HPDE6-E6E7 (cell line): ENCODE results near the gene INVS.
"Not testable (repeated sequence)": the region's sequence is repeated elsewhere in the genome, so short reads cannot be mapped to it uniquely, and the experiment has no call there.

ENCODE experiments used
- DNase-seq: peaks from one replicate; pipeline ENCODE4 v3.0.0; 2011; ENCODE audit warnings: missing footprints; ENCODE audit errors: extremely low spot score

INVS gene, protein sequence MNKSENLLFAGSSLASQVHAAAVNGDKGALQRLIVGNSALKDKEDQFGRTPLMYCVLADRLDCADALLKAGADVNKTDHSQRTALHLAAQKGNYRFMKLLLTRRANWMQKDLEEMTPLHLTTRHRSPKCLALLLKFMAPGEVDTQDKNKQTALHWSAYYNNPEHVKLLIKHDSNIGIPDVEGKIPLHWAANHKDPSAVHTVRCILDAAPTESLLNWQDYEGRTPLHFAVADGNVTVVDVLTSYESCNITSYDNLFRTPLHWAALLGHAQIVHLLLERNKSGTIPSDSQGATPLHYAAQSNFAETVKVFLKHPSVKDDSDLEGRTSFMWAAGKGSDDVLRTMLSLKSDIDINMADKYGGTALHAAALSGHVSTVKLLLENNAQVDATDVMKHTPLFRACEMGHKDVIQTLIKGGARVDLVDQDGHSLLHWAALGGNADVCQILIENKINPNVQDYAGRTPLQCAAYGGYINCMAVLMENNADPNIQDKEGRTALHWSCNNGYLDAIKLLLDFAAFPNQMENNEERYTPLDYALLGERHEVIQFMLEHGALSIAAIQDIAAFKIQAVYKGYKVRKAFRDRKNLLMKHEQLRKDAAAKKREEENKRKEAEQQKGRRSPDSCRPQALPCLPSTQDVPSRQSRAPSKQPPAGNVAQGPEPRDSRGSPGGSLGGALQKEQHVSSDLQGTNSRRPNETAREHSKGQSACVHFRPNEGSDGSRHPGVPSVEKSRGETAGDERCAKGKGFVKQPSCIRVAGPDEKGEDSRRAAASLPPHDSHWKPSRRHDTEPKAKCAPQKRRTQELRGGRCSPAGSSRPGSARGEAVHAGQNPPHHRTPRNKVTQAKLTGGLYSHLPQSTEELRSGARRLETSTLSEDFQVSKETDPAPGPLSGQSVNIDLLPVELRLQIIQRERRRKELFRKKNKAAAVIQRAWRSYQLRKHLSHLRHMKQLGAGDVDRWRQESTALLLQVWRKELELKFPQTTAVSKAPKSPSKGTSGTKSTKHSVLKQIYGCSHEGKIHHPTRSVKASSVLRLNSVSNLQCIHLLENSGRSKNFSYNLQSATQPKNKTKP

DNA sequence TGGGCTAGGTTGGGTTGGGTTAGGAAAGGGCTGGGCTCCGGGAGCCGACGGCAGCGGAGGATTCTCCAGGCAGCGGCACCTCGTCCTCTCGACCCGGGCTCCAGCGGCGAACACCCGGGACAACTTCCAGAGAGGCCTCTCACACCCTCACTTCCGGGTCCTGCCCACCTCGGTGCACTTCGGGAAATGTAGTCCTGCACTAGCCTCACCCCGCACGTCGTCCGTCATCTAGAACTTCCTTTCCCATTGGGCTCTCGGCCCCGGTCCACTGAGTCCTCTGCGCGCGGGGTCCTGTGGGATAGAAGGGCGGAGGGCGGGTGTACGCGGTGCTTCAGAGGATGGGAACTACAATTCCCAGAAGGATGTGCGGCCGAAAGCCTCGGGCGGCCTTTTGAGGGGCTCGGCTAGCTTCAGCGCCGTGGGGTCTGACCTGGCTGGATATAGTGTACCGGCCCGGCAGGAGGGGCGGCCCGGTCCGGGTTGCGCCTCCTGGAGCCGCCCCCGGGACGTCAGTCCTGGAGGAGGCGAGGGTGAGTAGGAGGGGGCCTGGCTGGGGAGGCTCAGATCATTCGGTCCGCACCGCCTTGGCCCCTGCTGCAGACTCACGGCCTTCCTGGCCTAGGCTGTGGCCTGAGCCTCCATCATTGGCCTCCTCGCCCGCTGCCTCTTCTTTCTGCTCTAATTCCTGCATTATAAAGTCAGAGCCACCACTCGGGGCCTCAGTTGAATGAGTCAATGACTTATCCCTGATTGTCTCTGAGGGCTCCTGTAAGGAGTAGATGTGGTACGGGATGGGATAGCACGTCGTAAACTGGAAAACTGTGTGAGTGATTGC is at the start of gene INVS, which contains the start of gene ERP44:
Gene INVS, plus strand, starts transcription at position 357 of the 835 bp plus-strand sequence. CDS start 5,279 bp downstream, outside the sequence.
Gene ERP44, minus strand, starts transcription at position 114 of the 835 bp plus-strand sequence. CDS start 160 bp downstream, outside the sequence.
- peak; percentile 95 for DNase-seq

DNA sequence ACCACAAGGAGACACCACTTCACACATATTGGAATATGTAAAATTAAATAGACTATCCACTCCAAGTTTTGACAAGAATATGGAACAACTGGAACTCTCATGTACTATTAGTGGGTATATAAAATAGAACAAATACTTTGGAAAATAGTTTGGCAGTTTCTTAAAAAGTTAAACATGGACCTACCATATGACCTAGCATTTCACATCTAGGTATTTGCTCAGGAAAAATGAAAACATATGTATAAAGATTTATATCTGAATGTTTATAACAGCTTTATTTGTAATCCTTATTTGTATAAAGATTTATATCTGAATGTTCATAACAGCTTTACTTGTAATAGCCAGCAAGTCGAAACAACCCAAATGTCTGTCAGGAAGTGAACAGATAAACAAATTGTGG is 49.5 kb upstream of the INVS start:
- DNase-seq: no peak

DNA sequence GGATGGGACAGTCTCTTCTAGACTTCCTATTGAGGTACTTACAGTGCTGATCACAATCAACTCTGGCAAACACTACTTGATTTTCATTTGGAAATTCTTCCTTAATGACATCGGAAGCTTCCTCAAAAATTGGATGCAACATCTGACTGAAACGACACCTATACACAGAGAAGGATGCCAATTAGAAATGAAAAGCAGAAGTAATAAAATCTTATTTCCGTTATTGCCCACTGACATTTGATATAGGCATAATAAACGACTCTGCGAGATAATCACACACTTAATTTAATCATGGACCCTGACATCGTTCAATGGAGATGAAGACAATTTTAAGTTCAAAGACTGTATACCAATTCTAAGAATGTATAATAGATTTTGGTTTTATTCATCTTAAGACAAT is 46.7 kb upstream of the INVS start:
- no peak for DNase-seq

DNA sequence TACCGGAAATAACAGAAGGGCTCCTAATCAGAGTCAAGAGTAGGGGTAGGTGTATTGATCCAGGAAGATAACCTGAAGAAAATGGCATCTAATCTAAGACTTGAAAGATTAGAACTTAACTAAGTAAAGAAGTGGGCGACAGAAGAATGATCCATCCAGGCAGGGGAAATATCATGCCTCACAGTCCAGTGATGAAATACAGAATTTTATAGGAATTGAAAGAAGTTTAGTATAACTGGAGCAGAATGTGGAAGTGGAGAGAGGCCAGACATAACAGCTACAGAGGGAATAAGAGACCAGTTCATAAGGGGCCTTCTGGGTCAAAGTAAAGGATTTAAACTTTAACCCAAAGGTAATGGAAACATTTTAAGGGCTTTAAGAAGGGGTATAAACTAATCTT is 42.5 kb upstream of the INVS start:
- no peak for DNase-seq

DNA sequence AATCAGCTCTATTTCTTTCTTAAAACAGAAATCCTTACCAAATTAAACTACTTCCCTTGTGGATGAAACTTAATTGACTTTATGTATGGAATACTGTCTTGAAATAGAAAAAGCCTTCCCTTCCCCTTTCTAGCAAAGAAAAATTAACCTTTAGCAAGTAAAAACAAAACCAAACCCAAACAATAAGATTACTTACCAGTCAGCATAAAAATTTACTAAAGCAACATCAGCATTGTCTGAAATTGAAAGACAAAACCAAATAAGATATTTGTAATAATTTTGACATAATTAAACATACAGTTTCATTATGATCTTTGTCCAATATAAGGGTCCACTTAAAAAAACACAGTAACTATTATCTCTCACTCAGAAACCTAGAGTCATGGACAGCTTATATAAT is 41.4 kb upstream of the INVS start:
- DNase-seq: no peak

DNA sequence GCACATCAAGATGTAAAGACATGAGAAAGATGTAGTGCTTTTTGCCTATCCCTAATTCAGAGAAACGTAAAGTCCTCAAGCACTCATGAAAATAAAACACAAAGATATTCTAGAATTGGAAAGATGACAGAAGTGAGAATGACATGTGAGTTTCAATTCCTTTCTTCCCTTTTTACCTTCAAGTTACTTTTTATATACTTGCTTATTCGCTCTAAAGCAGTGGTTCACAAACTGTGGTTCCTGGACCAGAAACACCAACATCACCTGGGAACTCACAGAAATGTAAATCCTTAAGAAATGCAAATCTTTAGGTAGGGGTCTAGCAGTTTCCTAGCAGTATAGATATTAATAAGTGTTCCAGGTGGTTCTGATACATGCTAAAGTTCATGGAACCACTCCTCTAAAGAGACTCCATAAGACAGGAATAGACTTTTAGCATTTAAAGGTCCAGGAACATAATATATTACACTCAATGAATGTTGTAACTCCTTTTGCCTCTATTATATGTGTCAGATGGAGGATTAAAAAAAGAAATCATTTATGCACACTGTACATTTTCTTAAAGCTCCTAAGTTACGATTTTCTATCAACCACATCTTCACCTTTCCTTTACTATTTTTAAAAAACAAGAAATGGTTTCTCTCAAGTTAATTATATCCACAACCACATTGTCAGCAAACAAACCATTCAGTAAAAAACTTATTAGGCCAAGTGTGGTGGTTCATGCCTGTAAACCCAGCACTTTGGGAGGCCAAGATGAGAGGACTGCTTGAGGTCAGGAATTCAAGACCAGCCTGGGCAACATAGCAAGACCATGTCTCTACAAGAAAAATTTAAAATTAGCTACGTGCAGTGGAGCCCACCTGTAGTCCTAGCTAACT is 40.1 kb upstream of the INVS start:
- no peak for DNase-seq

DNA sequence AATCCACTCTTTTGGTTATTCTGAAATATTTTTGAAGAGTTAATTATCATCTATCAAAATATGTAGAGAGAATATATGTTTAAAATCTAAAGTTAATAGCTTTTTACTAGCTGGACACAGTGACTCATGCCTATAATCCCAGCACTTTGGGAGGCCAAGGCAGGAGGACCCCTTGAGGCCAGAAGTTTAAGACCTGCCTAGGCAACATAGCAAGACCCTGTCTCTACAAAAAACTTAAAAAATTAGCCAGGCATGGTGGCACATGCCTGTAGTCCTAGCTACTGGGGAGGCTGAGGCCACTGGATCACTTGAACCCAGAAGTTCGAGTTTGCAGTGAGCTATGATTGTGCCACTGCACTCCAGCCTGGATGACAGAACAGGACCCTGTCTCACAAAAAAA is 36.4 kb upstream of the INVS start:
- not testable (repeated sequence) for DNase-seq

DNA sequence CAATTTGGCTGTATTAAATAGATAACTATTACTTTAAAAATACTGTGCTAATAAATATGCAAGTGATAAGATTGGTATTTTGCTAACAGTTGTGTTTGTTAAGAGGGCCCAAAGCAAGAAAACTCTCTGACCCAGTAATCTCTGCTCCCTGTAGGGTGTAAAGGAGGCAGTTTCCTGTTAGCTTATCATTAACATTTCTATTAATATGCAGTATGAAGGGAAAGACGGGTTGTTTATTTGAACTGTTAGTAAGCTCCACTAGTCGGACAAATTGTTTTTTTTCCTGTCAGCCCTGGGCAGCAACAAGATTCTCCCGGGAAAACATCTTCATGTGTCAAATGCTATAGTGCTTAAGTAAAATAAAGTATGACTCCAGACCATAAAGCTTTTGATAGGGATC is 35.9 kb upstream of the INVS start:
- no peak for DNase-seq

DNA sequence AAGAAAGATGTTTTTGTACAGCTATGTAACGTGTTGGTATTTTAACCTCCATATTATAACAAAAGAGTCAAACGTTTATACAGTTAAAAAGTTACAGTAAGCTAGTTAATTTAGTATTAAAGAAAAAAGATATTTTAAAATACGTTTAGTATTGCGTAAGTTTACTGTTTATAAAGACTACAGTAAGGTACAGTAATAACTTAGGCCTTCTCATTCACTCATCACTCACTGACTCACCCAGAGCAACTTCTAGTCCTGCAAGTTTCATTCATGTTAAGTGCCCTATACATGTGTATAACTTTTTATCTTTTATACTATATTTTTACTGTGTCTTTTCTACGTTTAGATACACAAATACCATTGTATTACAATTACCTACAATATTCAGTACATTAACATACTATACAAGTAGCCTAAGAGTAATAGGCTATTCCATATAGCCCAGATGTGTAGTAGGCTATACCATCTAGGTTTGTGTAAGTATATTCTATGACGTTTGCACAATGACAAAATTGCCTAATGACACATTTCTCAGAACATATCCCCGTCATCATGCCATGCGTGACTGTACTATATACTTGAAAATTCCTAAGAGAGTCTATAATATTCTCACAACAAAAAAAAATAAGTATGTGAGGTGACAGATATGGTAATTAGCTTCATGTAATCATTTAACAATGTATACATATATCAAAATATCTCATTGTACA is 34.0 kb upstream of the INVS start:
- peak; percentile 6 for DNase-seq

DNA sequence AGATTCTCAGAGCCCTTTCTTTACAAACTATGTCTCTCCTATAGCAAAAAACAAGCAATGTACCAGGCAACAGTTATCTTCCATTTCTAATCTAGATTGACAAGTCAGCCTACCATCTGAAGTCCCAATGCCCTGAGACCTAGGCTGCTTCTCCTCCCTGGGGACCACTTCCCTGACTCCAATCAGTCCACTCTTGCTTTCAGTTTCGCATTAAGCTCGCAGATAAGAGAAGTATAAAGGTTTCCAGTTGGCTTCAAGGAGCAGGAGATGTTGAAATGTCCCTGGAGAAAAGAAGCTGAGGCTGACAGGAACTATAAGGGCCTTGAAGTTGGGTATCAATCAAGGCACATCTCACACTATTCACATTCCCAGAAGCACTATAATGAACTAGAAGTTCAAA is 32.5 kb upstream of the INVS start:
- no peak for DNase-seq

DNA sequence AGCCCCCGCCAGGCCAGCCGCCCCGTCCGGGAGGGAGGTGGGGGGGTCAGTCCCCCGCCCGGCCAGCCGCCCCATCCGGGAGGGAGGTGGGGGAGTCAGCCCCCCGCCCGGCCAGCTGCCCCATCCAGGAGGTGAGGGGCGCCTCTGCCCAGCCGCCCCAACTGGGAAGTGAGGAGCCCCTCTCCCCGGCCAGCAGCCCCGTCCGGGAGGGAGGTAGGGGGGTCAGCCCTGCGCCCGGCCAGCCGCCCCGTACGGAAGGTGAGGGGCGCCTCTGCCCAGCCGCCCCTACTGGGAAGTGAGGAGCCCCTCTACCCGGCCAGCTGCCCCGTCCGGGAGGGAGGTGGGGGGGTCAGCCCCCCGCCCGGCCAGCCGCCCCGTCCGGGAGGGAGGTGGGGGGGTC is 31.1 kb upstream of the INVS start:
- DNase-seq: not testable (repeated sequence)

DNA sequence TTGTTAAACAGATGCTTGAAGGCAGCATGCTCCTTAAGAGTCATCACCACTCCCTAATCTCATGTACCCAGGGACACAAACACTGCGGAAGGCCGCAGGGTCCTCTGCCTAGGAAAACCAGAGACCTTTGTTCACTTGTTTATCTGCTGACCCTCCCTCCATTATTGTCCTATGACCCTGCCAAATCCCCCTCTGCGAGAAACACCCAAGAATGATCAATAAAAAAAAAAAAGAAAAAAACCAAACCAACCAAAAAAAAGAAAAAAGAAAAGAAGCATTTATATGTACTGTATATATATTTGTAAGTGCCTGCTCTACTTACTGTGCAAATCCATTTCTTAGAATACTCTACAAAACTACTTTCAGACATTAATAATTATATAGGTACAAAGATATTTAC is 30.0 kb upstream of the INVS start:
- DNase-seq: not testable (repeated sequence)

DNA sequence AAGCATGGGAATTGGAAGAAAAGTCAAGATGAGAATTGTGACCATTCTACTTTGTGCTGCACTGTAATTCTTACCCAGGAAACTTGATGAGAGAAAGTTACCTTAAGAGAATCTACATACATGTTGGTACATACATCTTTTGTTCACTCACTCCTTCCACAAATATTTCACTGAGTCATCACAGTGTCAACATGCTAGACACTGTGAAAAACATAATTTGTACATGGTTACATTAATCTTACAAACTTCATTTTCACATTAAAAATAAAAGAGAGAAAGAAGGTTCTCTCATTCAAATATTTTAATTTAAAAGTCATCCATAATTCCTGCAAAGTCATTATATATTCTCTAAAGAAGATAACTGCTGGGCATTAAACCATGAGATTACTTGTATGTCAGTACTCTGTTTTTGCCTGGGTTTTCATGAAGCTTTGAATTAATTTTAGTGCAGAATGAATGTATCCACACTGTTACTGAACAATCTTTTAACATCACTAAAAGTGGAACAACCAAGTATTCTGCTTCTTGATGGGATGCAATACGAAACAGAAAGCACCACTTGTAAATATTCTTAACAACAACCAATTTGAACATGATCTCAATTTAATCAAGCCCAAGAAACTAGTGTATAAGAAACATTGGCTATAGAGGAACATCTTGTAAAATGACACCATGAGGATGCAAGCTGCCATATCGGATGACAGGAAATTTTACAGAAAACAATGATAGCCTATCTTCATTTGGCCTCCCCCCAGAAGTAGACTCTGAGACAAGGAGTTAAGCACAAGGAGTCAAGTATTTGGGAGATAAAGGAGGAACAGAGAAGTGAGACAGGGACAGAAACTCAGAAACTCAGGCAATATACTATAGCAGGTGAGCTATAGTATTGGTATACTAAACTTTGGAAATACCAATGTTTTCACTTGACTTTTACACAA is 28.7 kb upstream of the INVS start:
- peak; percentile 3 for DNase-seq

DNA sequence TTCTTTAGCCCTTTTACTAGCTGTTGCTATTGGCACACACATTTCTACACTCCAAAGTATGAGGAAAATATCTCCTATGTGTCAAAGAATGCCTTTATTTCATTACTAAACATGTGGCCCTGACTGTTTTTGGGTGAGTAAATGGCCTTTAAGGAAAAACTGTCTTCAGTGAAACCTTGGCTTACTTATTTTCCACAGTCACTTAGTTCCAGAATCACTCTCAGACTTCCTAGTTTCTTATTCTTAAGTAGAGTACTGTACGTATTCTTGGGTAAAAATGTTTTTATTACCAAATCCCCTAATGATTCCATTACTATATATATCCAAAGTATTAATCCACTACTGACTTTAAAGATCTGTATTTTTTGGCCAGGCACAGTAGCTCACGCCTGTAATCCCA is 27.8 kb upstream of the INVS start:
- DNase-seq: no peak

DNA sequence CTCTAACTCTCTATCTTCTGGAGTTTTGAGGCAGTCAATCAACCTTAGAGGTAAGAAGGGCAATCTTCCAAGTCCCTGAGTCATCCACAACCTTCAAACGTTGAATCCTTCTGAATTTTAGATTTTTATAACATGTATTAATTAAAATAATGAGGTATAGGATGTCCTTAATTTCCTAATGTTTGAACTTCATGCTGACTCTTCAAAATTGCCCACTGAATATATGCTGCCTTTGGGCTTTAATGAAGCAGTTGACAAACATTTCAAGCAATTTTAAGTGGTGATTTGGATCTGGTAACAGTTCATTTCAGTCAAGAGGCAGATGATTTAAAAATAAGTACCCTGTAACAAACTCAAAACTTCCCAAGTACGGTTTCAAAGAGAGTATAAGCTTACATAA is 26.2 kb upstream of the INVS start:
- no peak for DNase-seq

DNA sequence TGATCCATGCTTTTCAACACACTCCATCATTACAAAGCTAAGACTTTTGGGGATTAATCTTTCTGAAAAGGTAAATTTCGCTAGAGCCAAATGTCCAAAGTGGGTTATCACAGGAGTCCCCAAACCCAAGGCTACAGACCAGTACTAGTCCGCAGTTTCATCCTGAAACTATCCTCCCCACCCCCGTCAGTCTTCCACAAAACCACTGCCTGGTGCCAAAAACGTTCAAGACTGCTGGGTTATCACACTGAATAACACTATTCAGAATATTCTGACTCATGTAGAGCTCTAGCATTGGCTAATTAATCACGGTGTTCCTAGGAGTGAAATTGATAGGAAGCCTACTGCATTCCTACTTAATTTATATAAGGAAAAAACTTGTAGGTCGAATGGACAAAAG is 24.9 kb upstream of the INVS start:
- no peak for DNase-seq

DNA sequence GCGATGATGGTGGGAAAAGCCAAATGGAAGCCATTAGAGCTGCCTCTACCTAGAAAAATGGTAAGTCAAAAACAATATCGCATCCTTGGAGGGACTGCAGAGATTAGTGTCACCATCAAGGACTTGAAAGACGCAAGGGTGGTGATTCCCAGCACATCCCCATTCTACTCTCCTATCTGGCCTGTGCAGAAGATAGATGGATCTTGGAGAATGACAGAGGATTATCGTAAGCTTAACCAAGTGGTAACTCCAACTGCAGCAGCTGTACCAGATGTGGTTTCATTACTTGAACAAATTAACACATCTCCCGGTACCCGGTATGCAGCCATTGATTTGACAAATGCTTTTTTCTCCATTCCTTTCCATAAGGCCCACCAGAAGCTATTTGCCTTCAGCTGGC is 24.1 kb upstream of the INVS start:
- DNase-seq: no peak

DNA sequence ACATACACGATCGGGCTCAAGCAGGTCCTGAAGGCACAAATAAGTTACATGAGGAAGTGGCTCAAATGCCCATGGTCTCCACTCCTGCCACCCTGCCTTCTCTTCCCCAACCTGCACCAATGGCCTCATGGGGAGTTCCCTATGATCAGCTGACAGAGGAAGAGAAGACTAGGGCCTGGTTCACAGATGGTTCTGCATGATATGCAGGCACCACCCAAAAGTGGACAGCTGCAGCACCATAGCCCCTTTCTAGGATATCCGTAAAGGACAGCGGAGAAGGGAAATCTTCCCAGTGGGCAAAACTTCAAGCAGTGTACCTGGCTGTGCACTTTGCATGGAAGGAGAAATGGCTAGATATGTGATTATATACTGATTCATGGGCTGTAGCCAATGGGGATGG is 22.8 kb upstream of the INVS start:
- not testable (repeated sequence) for DNase-seq

DNA sequence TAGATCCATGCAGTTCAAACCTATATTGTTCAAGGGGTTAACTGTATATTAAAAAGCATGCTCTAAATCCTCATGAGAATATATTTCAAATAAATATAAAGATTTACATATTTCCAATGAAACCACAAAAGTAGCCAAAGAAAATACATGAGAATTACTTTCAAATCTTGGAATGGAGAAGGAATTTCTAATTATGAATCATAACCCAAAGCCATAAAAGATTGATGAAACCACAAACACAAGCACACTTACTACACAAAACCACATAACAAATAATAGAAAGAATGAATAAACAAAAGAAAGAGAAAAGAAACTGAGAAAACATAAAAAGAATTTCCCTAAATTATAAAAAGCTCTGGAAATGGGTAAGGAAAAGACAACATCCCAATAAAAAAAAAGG is 16.3 kb upstream of the INVS start:
- DNase-seq: no peak
